ENCODE measurements around the gene GRHPR. TPM values are rescaled to one million over a fixed set of nuclear protein-coding genes. Genes with fewer than 3 reads are reported as not detected.
A peak's percentile ranks its signal among the peaks of the same experiment; 100 is the strongest.
"Not testable (repeated sequence)": the region's sequence is repeated elsewhere in the genome, so short reads cannot be mapped to it uniquely, and the experiment has no call there.

The GRHPR gene
- polyA plus RNA-seq, 1 experiment: 227 TPM

GRCh38 chr9:37386988-37387387 lies 35.5 kb upstream of the GRHPR start:
- H3K27me3 ChIP-seq (ENCODE audit: control insufficient read depth, insufficient read depth, low read length): no peaks in the 10 kb centered on the region; the same call in 1 of the 2 replicates
- no peak for DNase-seq (ENCODE audit: low read depth)
- H3K36me3 ChIP-seq (ENCODE audit: control insufficient read depth, insufficient read depth, low read length): no peaks in the 10 kb centered on the region
- ChIA-PET POLR2A (no interaction called here), CTCF (interaction anchor here (1.1 to 1.5 kb wide), 2 partner anchors 10 to 29 kb away, joined by 3 to 5 read pairs; no protein-coding TSS in a partner anchor)
- no peak for TF ChIP-seq CTCF (IDR thresholded peaks at IDR 0.05; ENCODE audit: insufficient read depth, low read depth, low read length)
- H3K4me3 ChIP-seq (ENCODE audit: low read depth, low read length): no peak overlapping the region

- DNase-seq (ENCODE audit: low read depth): no peak
- Histone ChIP-seq H3K36me3 (ENCODE audit: control insufficient read depth, insufficient read depth, low read length) (no peaks in the 10 kb centered on the region), H3K27me3 (ENCODE audit: control insufficient read depth, insufficient read depth, low read length) (no peaks in the 10 kb centered on the region; the same call in 1 of the 2 replicates), H3K4me3 (ENCODE audit: low read depth, low read length) (no peak overlapping the region)
- TF ChIP-seq CTCF (IDR thresholded peaks at IDR 0.05; ENCODE audit: insufficient read depth, low read depth, low read length): peak; percentile 29; the same call in 1 of the 2 replicates
- CTCF ChIA-PET: no interaction called here
- POLR2A ChIA-PET: no interaction called here
Measured at GRCh38 chr9:37390759-37391158, 31.7 kb upstream of the GRHPR start.

GRCh38 chr9:37392272-37392671 lies 30.2 kb upstream of the GRHPR start:
- ChIA-PET POLR2A (interaction anchor here (0.6 kb wide), 1 partner anchor 73 kb away, joined by 6 read pairs; the partner anchor contains the start of gene ZBTB5), CTCF (no interaction called here)

GRCh38 chr9:37395229-37395628 lies 27.3 kb upstream of the GRHPR start:
- no peaks in the 10 kb centered on the region for H3K36me3 ChIP-seq (ENCODE audit: control insufficient read depth, insufficient read depth, low read length)
- POLR2A ChIA-PET: no interaction called here
- no peaks in the 10 kb centered on the region; the same call in 1 of the 2 replicates for H3K27me3 ChIP-seq (ENCODE audit: control insufficient read depth, insufficient read depth, low read length)
- no peak for DNase-seq (ENCODE audit: low read depth)
- CTCF ChIA-PET: interaction anchor here (0.9 to 1.0 kb wide), 2 partner anchors 9 to 16 kb away, joined by 3 to 4 read pairs; no protein-coding TSS in a partner anchor
- no peak for TF ChIP-seq CTCF (IDR thresholded peaks at IDR 0.05; ENCODE audit: insufficient read depth, low read depth, low read length)
- no peak overlapping the region for H3K4me3 ChIP-seq (ENCODE audit: low read depth, low read length)

More at GRCh38 chr9:37392272-37392671, 30.2 kb upstream of the GRHPR start:
- Histone ChIP-seq H3K4me3 (ENCODE audit: low read depth, low read length) (no peak overlapping the region), H3K27me3 (ENCODE audit: control insufficient read depth, insufficient read depth, low read length) (no peaks in the 10 kb centered on the region; the same call in 1 of the 2 replicates), H3K36me3 (ENCODE audit: control insufficient read depth, insufficient read depth, low read length) (no peaks in the 10 kb centered on the region)
- TF ChIP-seq CTCF (IDR thresholded peaks at IDR 0.05; ENCODE audit: insufficient read depth, low read depth, low read length): no peak
- no peak for DNase-seq (ENCODE audit: low read depth)

GRCh38 chr9:37395663-37396062 lies 26.8 kb upstream of the GRHPR start:
- no peak for TF ChIP-seq CTCF (IDR thresholded peaks at IDR 0.05; ENCODE audit: insufficient read depth, low read depth, low read length)
- ChIA-PET CTCF (no interaction called here), POLR2A (no interaction called here)
- no peaks in the 10 kb centered on the region; the same call in 1 of the 2 replicates for H3K27me3 ChIP-seq (ENCODE audit: control insufficient read depth, insufficient read depth, low read length)
- no peak overlapping the region for H3K4me3 ChIP-seq (ENCODE audit: low read depth, low read length)
- H3K36me3 ChIP-seq (ENCODE audit: control insufficient read depth, insufficient read depth, low read length): no peaks in the 10 kb centered on the region
- DNase-seq (ENCODE audit: low read depth): no peak

- H3K27me3 ChIP-seq (ENCODE audit: control insufficient read depth, insufficient read depth, low read length); H3K4me3 ChIP-seq (ENCODE audit: low read depth, low read length); H3K36me3 ChIP-seq (ENCODE audit: control insufficient read depth, insufficient read depth, low read length); DNase-seq (ENCODE audit: low read depth); POLR2A ChIA-PET: not testable (repeated sequence)
- CTCF ChIA-PET: interaction anchor here (0.8 kb wide), 1 partner anchor 9 kb away, joined by 3 read pairs; no protein-coding TSS in a partner anchor
Measured at GRCh38 chr9:37397948-37398347, 24.5 kb upstream of the GRHPR start.
